Trophoblast cell (in vitro differentiated cells and primary cell): ENCODE data around the gene RBMS1.

Source experiments
- DNase-seq, 2 donors: peaks; one replicate each; pipeline ENCODE4 v3.0.0-alpha.2; 2016
- H2AFZ ChIP-seq: 2 replicates; pipeline ENCODE4 v1.6.1; 2013; ENCODE audit warnings: low read length, moderate library complexity, mild to moderate bottlenecking; ENCODE audit not compliant: insufficient read depth, poor library complexity
- H2AK5ac ChIP-seq: 2 replicates; pipeline ENCODE4 v1.6.1; 2013; ENCODE audit warnings: mild to moderate bottlenecking, low read length
- H2BK120ac ChIP-seq: 2 replicates; pipeline ENCODE4 v1.6.1; 2013; ENCODE audit warnings: low read length, mild to moderate bottlenecking, moderate library complexity; ENCODE audit not compliant: insufficient read depth, poor library complexity
- H2BK12ac ChIP-seq: 2 replicates; pipeline ENCODE4 v1.6.1; 2013; ENCODE audit warnings: mild to moderate bottlenecking, low read length, moderate library complexity
- H2BK5ac ChIP-seq: 2 replicates; pipeline ENCODE4 v1.6.1; 2013; ENCODE audit warnings: low read length, low read depth, moderate library complexity, mild to moderate bottlenecking; ENCODE audit not compliant: poor library complexity
- H3K14ac ChIP-seq: 2 replicates; pipeline ENCODE4 v1.6.1; 2013; ENCODE audit warnings: mild to moderate bottlenecking, low read length
- H3K18ac ChIP-seq: 2 replicates; pipeline ENCODE4 v1.6.1; 2013; ENCODE audit warnings: mild to moderate bottlenecking, low read length
- H3K23ac ChIP-seq: 2 replicates; pipeline ENCODE4 v1.6.1; 2013; ENCODE audit warnings: low read length
- H3K27ac ChIP-seq: 2 replicates; pipeline ENCODE4 v1.5.1; 2013; ENCODE audit warnings: low read depth, mild to moderate bottlenecking, inconsistent platforms, low read length, moderate library complexity
- H3K27me3 ChIP-seq: 2 replicates; pipeline ENCODE4 v1.6.1; 2013; ENCODE audit warnings: inconsistent platforms, mild to moderate bottlenecking, low read length, moderate library complexity; ENCODE audit not compliant: insufficient read depth
- H3K36me3 ChIP-seq, 2 experiments: 1 replicate in 1 of 2; 2 replicates in 1 of 2; pipeline ENCODE4 v1.6.1; 2013; ENCODE audit warnings: low read length in 2 of 2, mild to moderate bottlenecking in 2 of 2, moderate library complexity in 1 of 2; ENCODE audit not compliant: insufficient read depth in 2 of 2, control insufficient read depth in 1 of 2
- H3K4ac ChIP-seq: 2 replicates; pipeline ENCODE4 v1.6.1; 2013; ENCODE audit warnings: low read depth, mild to moderate bottlenecking, low read length, moderate library complexity
- H3K4me1 ChIP-seq, 2 experiments: 1 replicate in 1 of 2; 2 replicates in 1 of 2; pipeline ENCODE4 v1.6.1; 2013; ENCODE audit warnings: low read length in 2 of 2, mild to moderate bottlenecking in 2 of 2, moderate library complexity in 1 of 2; ENCODE audit not compliant: insufficient read depth in 2 of 2, control insufficient read depth in 1 of 2
- H3K4me2 ChIP-seq: 2 replicates; pipeline ENCODE4 v1.6.1; 2013; ENCODE audit warnings: inconsistent platforms, mild to moderate bottlenecking, low read length, moderate library complexity
- H3K4me3 ChIP-seq: 2 replicates; pipeline ENCODE4 v1.5.1; 2013; ENCODE audit warnings: mild to moderate bottlenecking, low read depth, low read length, inconsistent platforms
- H3K79me1 ChIP-seq: one replicate; pipeline ENCODE4 v1.6.1; 2013; ENCODE audit warnings: low read length
- H3K79me2 ChIP-seq: 2 replicates; pipeline ENCODE4 v1.6.1; 2013; ENCODE audit warnings: low read length, mild to moderate bottlenecking; ENCODE audit not compliant: control insufficient read depth, insufficient read depth, poor library complexity
- H3K9ac ChIP-seq: 2 replicates; pipeline ENCODE4 v1.6.1; 2013; ENCODE audit warnings: mild to moderate bottlenecking, low read length
- H3K9me3 ChIP-seq: 2 replicates; pipeline ENCODE4 v1.6.1; 2013; ENCODE audit warnings: low read depth, mild to moderate bottlenecking, control low read depth, inconsistent platforms, low read length; ENCODE audit not compliant: insufficient read depth
- H4K12ac ChIP-seq: 2 replicates; pipeline ENCODE4 v1.6.1; 2013; ENCODE audit warnings: low read depth, mild to moderate bottlenecking, low read length, moderate library complexity
- H4K8ac ChIP-seq: 2 replicates; pipeline ENCODE4 v1.6.1; 2013; ENCODE audit warnings: low read depth, mild to moderate bottlenecking, low read length, moderate library complexity
- H4K91ac ChIP-seq: one replicate; pipeline ENCODE4 v1.6.1; 2013; ENCODE audit warnings: low read depth, mild to moderate bottlenecking, low read length, moderate library complexity
- WGBS: extraction: QIAGEN DNeasy Blood & Tissue Kit; methylation state at CpG from one replicate; pipeline ENCODE4 v1.1.7; 2013; ENCODE audit warnings: missing lambda C conversion rate; ENCODE audit not compliant: insufficient read length, insufficient coverage; ENCODE audit errors: extremely low coverage; 5-methylcytosine and 5-hydroxymethylcytosine counted together

The RBMS1 gene

DNA sequence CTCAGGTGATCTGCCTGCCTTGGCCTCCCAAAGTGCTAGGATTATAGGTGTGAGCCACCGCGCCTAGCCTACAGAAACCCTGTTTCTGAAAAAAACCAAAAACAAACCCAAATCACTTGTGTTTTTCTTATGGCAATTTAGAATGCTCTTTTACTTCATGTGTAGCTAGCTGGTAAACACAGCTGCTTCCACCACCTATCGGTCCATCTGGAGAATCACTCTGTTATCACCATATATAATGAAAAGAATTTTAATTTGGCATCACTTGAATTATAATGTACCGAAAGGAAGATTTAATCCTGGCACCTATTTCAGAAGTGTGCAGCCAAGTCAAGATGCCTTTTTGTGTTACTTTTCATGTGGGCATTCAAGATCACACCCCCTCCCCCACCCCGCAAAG lies 207.1 kb downstream of the RBMS1 start:
- Histone ChIP-seq H3K4me3 (no peak overlapping the region), H3K23ac (no peak overlapping the region), H3K4me1 (peaks cover 0 to 2% of the 10 kb centered on the region in 2 experiments), H2AFZ (no peak overlapping the region), H3K27ac (no peak overlapping the region), H3K4me2 (no peak overlapping the region), H3K14ac (no peak overlapping the region), H2BK5ac (no peak overlapping the region), H3K18ac (no peak overlapping the region), H3K9ac (no peak overlapping the region), H3K9me3 (no peaks in the 10 kb centered on the region), H2BK120ac (no peak overlapping the region), H2BK12ac (no peak overlapping the region), H4K12ac (no peak overlapping the region), H3K79me2 (no peaks in the 10 kb centered on the region), H4K91ac (no peak overlapping the region), H3K4ac (no peak overlapping the region), H3K36me3 (peaks cover 9 to 37% of the 10 kb centered on the region in 2 experiments), H4K8ac (no peak overlapping the region), H3K79me1 (peaks cover 2% of the 10 kb centered on the region), H3K27me3 (no peaks in the 10 kb centered on the region), H2AK5ac (no peak overlapping the region)
- no peak for DNase-seq
- WGBS: no CpG with 5 or more reads among the region's 5 CpGs

DNA sequence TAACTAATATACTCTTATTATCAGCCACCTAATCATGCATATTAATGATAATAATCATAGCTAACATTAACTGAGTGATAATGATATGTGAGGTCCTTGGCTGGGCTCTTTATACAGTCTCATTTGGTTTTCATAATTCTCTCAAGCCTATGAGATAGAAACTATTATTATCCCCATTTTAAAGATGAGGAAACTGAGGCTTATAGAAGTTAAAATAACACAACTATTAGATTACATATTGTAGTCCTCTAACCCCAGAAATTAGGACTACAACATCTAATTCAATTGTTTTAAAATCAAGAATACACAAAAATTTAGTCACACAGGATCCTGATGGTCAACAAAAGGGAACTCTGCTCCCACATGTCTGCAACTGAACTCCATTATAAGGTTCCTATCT lies 209.9 kb downstream of the RBMS1 start:
- H4K12ac ChIP-seq: no peak overlapping the region

DNA sequence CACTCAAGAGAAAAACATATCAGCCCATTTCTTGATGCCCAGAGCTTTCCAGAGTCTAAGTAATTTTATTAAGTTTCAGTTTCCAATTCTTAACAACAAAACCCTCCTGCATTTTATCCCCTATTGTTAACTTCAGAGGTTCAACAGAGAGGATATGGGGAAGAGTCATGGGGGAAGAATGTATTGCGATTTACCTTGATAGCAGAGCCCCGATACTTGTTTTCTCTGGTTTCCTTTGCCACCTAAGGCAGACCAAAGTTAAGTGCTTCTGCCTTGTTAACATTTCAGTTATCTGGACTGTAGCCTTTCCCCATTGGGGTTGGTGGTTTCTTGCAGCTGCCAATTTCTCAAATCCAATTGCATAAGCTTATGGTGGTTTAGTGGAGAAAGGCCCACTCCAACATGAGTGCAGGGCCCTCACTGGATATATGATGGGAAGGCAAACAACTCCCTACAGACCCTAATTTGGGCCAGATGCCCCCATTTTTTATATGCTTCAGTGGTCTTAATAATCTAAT lies 211.5 kb downstream of the RBMS1 start:
- H2AK5ac ChIP-seq: no peak overlapping the region
- no peaks in the 10 kb centered on the region for H3K4me1 ChIP-seq
- no CpG with 5 or more reads among the region's 2 CpGs for WGBS
- no peak overlapping the region for H3K27ac ChIP-seq
- H4K8ac ChIP-seq: no peak overlapping the region
- no peak overlapping the region for H2BK120ac ChIP-seq
- no peaks in the 10 kb centered on the region for H3K27me3 ChIP-seq
- H3K4me3 ChIP-seq: no peak overlapping the region
- no peak overlapping the region for H4K12ac ChIP-seq
- H2AFZ ChIP-seq: no peak overlapping the region
- no peak overlapping the region for H2BK12ac ChIP-seq
- H4K91ac ChIP-seq: no peak overlapping the region
- no peak for DNase-seq
- no peak overlapping the region for H3K18ac ChIP-seq
- H3K4me2 ChIP-seq: no peak overlapping the region
- H3K23ac ChIP-seq: no peak overlapping the region
- no peaks in the 10 kb centered on the region for H3K9me3 ChIP-seq
- H3K36me3 ChIP-seq: peaks cover 12 to 37% of the 10 kb centered on the region in 2 experiments
- H3K14ac ChIP-seq: no peak overlapping the region
- H3K79me1 ChIP-seq: no peaks in the 10 kb centered on the region
- H3K9ac ChIP-seq: no peak overlapping the region
- H3K79me2 ChIP-seq: no peaks in the 10 kb centered on the region
- H2BK5ac ChIP-seq: no peak overlapping the region
- no peak overlapping the region for H3K4ac ChIP-seq

More for the DNA sequence above, 209.9 kb downstream of the RBMS1 start:
- Histone ChIP-seq H3K9ac (no peak overlapping the region), H2AFZ (no peak overlapping the region), H2BK120ac (no peak overlapping the region), H3K27me3 (no peaks in the 10 kb centered on the region), H2BK5ac (no peak overlapping the region), H3K4me1 (no peaks in the 10 kb centered on the region), H4K91ac (no peak overlapping the region), H4K8ac (no peak overlapping the region), H3K14ac (no peak overlapping the region), H2BK12ac (no peak overlapping the region), H3K79me2 (no peaks in the 10 kb centered on the region), H3K4me3 (no peak overlapping the region), H3K36me3 (peaks cover 9 to 31% of the 10 kb centered on the region in 2 experiments), H3K23ac (no peak overlapping the region), H3K4ac (no peak overlapping the region), H3K18ac (no peak overlapping the region), H3K4me2 (no peak overlapping the region), H2AK5ac (no peak overlapping the region), H3K9me3 (no peaks in the 10 kb centered on the region), H3K79me1 (no peaks in the 10 kb centered on the region), H3K27ac (no peak overlapping the region)
- no peak for DNase-seq

DNA sequence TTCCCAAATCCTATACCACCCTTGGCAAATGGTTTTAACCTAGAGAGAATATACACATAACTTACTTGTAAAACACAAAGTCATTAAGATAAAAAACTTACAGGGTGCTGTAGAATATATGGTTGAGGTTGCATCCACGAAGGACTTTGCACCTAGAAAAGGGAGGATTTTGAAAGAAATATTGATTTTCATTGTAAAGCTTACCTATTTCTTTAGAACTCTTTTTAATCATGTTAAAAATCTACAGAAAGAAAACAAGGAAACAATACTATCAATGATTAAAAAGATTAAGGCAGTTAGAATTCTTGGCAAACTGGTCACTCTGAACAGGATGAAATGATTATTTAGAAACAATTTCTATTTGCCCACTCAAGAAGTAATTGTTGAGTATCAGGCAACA lies 212.4 kb downstream of the RBMS1 start:
- Histone ChIP-seq H3K9ac (no peak overlapping the region), H3K79me2 (no peaks in the 10 kb centered on the region), H2BK5ac (no peak overlapping the region)

More for the DNA sequence above, 212.4 kb downstream of the RBMS1 start:
- H3K9me3 ChIP-seq: no peaks in the 10 kb centered on the region
- H3K27ac ChIP-seq: no peak overlapping the region
- no peaks in the 10 kb centered on the region for H3K79me1 ChIP-seq
- no peak overlapping the region for H3K18ac ChIP-seq
- H4K91ac ChIP-seq: no peak overlapping the region
- peaks cover 10 to 37% of the 10 kb centered on the region in 2 experiments for H3K36me3 ChIP-seq
- H2AFZ ChIP-seq: no peak overlapping the region
- H3K4me2 ChIP-seq: no peak overlapping the region
- H3K4ac ChIP-seq: no peak overlapping the region
- H3K4me3 ChIP-seq: no peak overlapping the region
- H3K27me3 ChIP-seq: no peaks in the 10 kb centered on the region
- no CpG with 5 or more reads among the region's 1 CpG for WGBS
- H3K23ac ChIP-seq: no peak overlapping the region
- H3K4me1 ChIP-seq: no peaks in the 10 kb centered on the region
- H3K14ac ChIP-seq: no peak overlapping the region
- H2AK5ac ChIP-seq: no peak overlapping the region
- no peak overlapping the region for H2BK120ac ChIP-seq
- DNase-seq: no peak
- no peak overlapping the region for H4K8ac ChIP-seq
- H2BK12ac ChIP-seq: no peak overlapping the region
- H4K12ac ChIP-seq: no peak overlapping the region
